IMR-90 (cell line): Measurements from ENCODE around the gene LYSMD2.

Experiments used
- CHD1 ChIP-seq: IDR thresholded peaks from 2 replicates; pipeline ENCODE4 v1.6.1; 2012; ENCODE audit warnings: low read depth, low read length, improper control_type of control experiment
- ELK1 ChIP-seq: fragments of 150-350 bp; IDR thresholded peaks from 2 replicates; pipeline ENCODE4 v1.6.1; 2016; ENCODE audit warnings: low read depth, mild to moderate bottlenecking, low read length, moderate library complexity, borderline replicate concordance
- MAFK ChIP-seq: IDR thresholded peaks from 2 replicates; pipeline ENCODE4 v1.6.1; 2012; ENCODE audit warnings: low read depth, low read length, improper control_type of control experiment
- NFE2L2 ChIP-seq: fragments of 150-350 bp; IDR thresholded peaks from 2 replicates; pipeline ENCODE4 v1.6.1; 2016; ENCODE audit warnings: low read depth, mild to moderate bottlenecking, low read length
- POLR2A ChIP-seq: IDR thresholded peaks from 2 replicates; pipeline ENCODE4 v1.6.1; 2012; ENCODE audit warnings: mild to moderate bottlenecking, low read depth, low read length
- RAD21 ChIP-seq: IDR thresholded peaks from 2 replicates; pipeline ENCODE4 v1.6.1; 2012; ENCODE audit warnings: low read length, improper control_type of control experiment
- RCOR1 ChIP-seq: IDR thresholded peaks from 2 replicates; pipeline ENCODE4 v1.6.1; 2012; ENCODE audit warnings: mild to moderate bottlenecking, low read length, improper control_type of control experiment; ENCODE audit not compliant: insufficient replicate concordance
- SMC3 ChIP-seq: fragments of 150-350 bp; IDR thresholded peaks from 2 replicates; pipeline ENCODE4 v1.6.1; 2016; ENCODE audit warnings: low read depth, mild to moderate bottlenecking, antibody characterized with exemption, low read length, moderate library complexity
- TF ChIP-seq, protein P1 (sequence below): conservative IDR thresholded peaks from 2 replicates; pipeline ENCODE4 v1.5.1; 2012; ENCODE audit warnings: mild to moderate bottlenecking, low read depth, low read length, improper control_type of control experiment
- TF ChIP-seq, protein P2 (sequence below): fragments of 150-350 bp; IDR thresholded peaks from 2 replicates; pipeline ENCODE4 v1.6.1; 2017; ENCODE audit warnings: mild to moderate bottlenecking, antibody characterized with exemption, low read length, low read depth

DNA sequence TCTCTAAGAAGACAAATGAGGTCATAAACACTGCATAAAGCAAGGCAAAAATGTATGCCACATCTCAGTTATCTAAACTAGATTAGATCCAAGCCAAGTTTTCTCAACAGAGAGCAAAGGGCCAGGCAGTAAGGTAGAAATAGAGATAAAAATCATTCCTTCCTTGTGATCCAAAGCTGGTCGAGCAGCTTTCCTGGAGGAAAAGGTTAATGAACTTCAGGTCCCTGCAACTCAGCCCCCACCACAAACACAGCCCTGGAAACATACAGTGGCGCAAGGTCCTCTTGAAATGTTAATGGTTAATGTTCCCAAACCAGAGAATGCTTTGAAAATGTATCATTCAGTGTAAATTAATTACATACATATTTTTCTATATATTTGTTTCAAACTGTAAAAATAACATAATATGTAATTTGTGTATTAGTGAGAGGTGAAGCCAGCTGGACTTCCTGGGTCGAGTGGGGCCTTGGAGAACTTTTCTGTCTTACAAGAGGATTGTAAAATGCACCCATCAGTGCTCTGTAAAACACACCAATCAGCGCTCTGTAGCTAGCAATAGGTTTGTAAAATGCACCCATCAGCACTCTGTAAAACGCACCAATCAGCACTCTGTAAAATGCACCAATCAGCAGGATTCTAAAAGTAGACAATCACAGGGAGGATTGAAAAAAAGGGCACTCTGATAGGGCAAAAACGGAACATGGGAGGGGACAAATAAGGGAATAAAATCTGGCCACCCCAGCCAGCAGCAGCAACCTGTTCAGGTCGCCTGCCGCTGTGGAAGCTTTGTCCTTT is 17.1 kb downstream of the LYSMD2 start:
- TF ChIP-seq RAD21 (no peak), POLR2A (no peak), MAFK (peak; percentile 67), SMC3 (no peak), CHD1 (no peak), RCOR1 (no peak), NFE2L2 (no peak), ELK1 (no peak)
- TF ChIP-seq, protein P1, sequence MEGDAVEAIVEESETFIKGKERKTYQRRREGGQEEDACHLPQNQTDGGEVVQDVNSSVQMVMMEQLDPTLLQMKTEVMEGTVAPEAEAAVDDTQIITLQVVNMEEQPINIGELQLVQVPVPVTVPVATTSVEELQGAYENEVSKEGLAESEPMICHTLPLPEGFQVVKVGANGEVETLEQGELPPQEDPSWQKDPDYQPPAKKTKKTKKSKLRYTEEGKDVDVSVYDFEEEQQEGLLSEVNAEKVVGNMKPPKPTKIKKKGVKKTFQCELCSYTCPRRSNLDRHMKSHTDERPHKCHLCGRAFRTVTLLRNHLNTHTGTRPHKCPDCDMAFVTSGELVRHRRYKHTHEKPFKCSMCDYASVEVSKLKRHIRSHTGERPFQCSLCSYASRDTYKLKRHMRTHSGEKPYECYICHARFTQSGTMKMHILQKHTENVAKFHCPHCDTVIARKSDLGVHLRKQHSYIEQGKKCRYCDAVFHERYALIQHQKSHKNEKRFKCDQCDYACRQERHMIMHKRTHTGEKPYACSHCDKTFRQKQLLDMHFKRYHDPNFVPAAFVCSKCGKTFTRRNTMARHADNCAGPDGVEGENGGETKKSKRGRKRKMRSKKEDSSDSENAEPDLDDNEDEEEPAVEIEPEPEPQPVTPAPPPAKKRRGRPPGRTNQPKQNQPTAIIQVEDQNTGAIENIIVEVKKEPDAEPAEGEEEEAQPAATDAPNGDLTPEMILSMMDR = no peak
- TF ChIP-seq, protein P2, sequence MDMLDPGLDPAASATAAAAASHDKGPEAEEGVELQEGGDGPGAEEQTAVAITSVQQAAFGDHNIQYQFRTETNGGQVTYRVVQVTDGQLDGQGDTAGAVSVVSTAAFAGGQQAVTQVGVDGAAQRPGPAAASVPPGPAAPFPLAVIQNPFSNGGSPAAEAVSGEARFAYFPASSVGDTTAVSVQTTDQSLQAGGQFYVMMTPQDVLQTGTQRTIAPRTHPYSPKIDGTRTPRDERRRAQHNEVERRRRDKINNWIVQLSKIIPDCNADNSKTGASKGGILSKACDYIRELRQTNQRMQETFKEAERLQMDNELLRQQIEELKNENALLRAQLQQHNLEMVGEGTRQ = no peak
